ENCODE data around the gene PRTFDC1. TPM values are rescaled to one million over a fixed set of nuclear protein-coding genes. Genes with fewer than 3 reads are reported as not detected.

PRTFDC1 gene
- total RNA-seq, 1 experiment from 2014 or later, result not detected

- Mint-ChIP-seq H3K36me3 (ENCODE audit: insufficient read depth, unreplicated experiment) (no peaks in the 10 kb centered on the region), H3K4me1 (ENCODE audit: insufficient read depth, unreplicated experiment) (no peaks in the 10 kb centered on the region), H3K4me3 (ENCODE audit: unreplicated experiment) (no peak overlapping the region), H3K27me3 (ENCODE audit: insufficient read depth, unreplicated experiment) (no peaks in the 10 kb centered on the region), H3K27ac (ENCODE audit: low read depth, unreplicated experiment) (no peak overlapping the region), H3K9me3 (ENCODE audit: unreplicated experiment) (no peaks in the 10 kb centered on the region)
- ChIA-PET CTCF (interaction anchor here (0.6 to 1.9 kb wide), 6 partner anchors 15 to 312 kb away, joined by 3 to 7 read pairs (median 3); no protein-coding TSS in a partner anchor), POLR2A (interaction anchor here (0.6 to 2.8 kb wide), 4 partner anchors 9 to 245 kb away, joined by 3 to 8 read pairs (median 4); no protein-coding TSS in a partner anchor)
- BruUV-seq (replicated peaks), result no TSS peak
- intact Hi-C loops (cut with micrococcal nuclease), result no loop called here
- no peak for TF ChIP-seq CTCF (IDR thresholded peaks at IDR 0.05; ENCODE audit: unreplicated experiment)
- DNase-seq (ENCODE audit: unreplicated experiment), result no peak
These were observed 22.5 kb downstream of the PRTFDC1 start for GRCh38 chr10:24929904-24930303.

GRCh38 chr10:24929056-24929544, 23.3 kb downstream of the PRTFDC1 start:
- no peaks in the 10 kb centered on the region for H3K4me1 Mint-ChIP-seq (ENCODE audit: insufficient read depth, unreplicated experiment)
- H3K27me3 Mint-ChIP-seq (ENCODE audit: insufficient read depth, unreplicated experiment), result no peaks in the 10 kb centered on the region
- no TSS peak for BruUV-seq (replicated peaks)
- no peaks in the 10 kb centered on the region for H3K36me3 Mint-ChIP-seq (ENCODE audit: insufficient read depth, unreplicated experiment)
- H3K27ac Mint-ChIP-seq (ENCODE audit: low read depth, unreplicated experiment), result no peak overlapping the region
- CTCF ChIA-PET, result interaction anchor here (0.6 to 1.9 kb wide), 5 partner anchors 15 to 293 kb away, joined by 3 to 7 read pairs (median 3); no protein-coding TSS in a partner anchor
- peaks cover 2% of the 10 kb centered on the region for H3K9me3 Mint-ChIP-seq (ENCODE audit: unreplicated experiment)
- H3K4me3 Mint-ChIP-seq (ENCODE audit: unreplicated experiment), result no peak overlapping the region
- POLR2A ChIA-PET, result interaction anchor here (2.8 kb wide), 1 partner anchor 8 kb away, joined by 8 read pairs; no protein-coding TSS in a partner anchor
- no peak for DNase-seq (ENCODE audit: unreplicated experiment)
- no peak for TF ChIP-seq CTCF (IDR thresholded peaks at IDR 0.05; ENCODE audit: unreplicated experiment)
- intact Hi-C loops (cut with micrococcal nuclease), result no loop called here

GRCh38 chr10:24928163-24928562, 24.2 kb downstream of the PRTFDC1 start:
- H3K36me3 Mint-ChIP-seq (ENCODE audit: insufficient read depth, unreplicated experiment), result no peaks in the 10 kb centered on the region
- DNase-seq (ENCODE audit: unreplicated experiment), result no peak
- ChIA-PET POLR2A (no interaction called here), CTCF (no interaction called here)
- H3K4me3 Mint-ChIP-seq (ENCODE audit: unreplicated experiment), result no peak overlapping the region
- H3K4me1 Mint-ChIP-seq (ENCODE audit: insufficient read depth, unreplicated experiment), result no peaks in the 10 kb centered on the region
- TF ChIP-seq CTCF (IDR thresholded peaks at IDR 0.05; ENCODE audit: unreplicated experiment), result no peak
- H3K27me3 Mint-ChIP-seq (ENCODE audit: insufficient read depth, unreplicated experiment), result no peaks in the 10 kb centered on the region
- no TSS peak for BruUV-seq (replicated peaks)
- intact Hi-C loops (cut with micrococcal nuclease), result no loop called here
- no peak overlapping the region for H3K27ac Mint-ChIP-seq (ENCODE audit: low read depth, unreplicated experiment)
- H3K9me3 Mint-ChIP-seq (ENCODE audit: unreplicated experiment), result peaks cover 8% of the 10 kb centered on the region

GRCh38 chr10:24926557-24926956, 25.8 kb downstream of the PRTFDC1 start:
- ChIA-PET POLR2A (interaction anchor here (0.7 kb wide), 1 partner anchor 44 kb away, joined by 3 read pairs; no protein-coding TSS in a partner anchor), CTCF (no interaction called here)
- Mint-ChIP-seq H3K27ac (ENCODE audit: low read depth, unreplicated experiment) (no peak overlapping the region), H3K4me3 (ENCODE audit: unreplicated experiment) (no peak overlapping the region), H3K27me3 (ENCODE audit: insufficient read depth, unreplicated experiment) (no peaks in the 10 kb centered on the region), H3K4me1 (ENCODE audit: insufficient read depth, unreplicated experiment) (peaks cover 1% of the 10 kb centered on the region), H3K36me3 (ENCODE audit: insufficient read depth, unreplicated experiment) (no peaks in the 10 kb centered on the region), H3K9me3 (ENCODE audit: unreplicated experiment) (peaks cover 8% of the 10 kb centered on the region)
- no peak for DNase-seq (ENCODE audit: unreplicated experiment)
- no TSS peak for BruUV-seq (replicated peaks)
- no peak for TF ChIP-seq CTCF (IDR thresholded peaks at IDR 0.05; ENCODE audit: unreplicated experiment)
- intact Hi-C loops (cut with micrococcal nuclease), result no loop called here

Measured in MCF 10A (cell line).